Hypothalamus (tissue), 51 donors: ENCODE data around the gene MAP3K20.
A peak's percentile ranks its signal among the peaks of the same experiment; 100 is the strongest.
"Not testable (repeated sequence)": the region's sequence is repeated elsewhere in the genome, so short reads cannot be mapped to it uniquely, and the experiment has no call there.

Experiments used
- DNase-seq, 51 donors: peaks; one replicate each; lab custom pipeline; 2025; lab: John Stamatoyannopoulos, UW

The MAP3K20 gene

GRCh38 chr2:173118395-173118794 is 42.7 kb downstream of the MAP3K20 start:
- no peak for DNase-seq

GRCh38 chr2:173119069-173119807 is 43.6 kb downstream of the MAP3K20 start:
- DNase-seq, result no peak

GRCh38 chr2:173119944-173120343 is 44.3 kb downstream of the MAP3K20 start:
- no peak for DNase-seq

- no peak for DNase-seq
These were observed 47.3 kb downstream of the MAP3K20 start for GRCh38 chr2:173122936-173123335.

- no peak for DNase-seq
These were observed 48.8 kb downstream of the MAP3K20 start for GRCh38 chr2:173124441-173124840.

DNA sequence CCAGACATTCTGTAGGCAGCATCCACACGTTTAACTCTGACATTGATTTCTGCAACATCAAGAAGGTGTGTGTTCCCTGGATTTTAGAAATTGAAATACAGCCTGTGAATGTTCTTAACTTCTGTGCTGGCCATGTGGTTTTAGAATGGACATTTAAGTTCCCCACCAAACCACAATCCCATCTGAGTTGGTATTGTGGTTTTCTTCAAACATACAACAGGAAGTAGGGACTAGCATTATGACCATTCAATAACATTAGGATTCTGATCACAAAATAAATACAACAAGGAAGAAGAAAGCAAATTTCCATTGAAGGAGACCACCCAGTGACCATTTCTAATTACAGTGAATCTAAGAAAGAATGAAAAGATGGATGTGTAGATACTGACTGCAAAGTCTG is 51.2 kb downstream of the MAP3K20 start:
- DNase-seq, result no peak

- not testable (repeated sequence) for DNase-seq
These were observed 52.5 kb downstream of the MAP3K20 start for GRCh38 chr2:173128132-173128531.

DNA sequence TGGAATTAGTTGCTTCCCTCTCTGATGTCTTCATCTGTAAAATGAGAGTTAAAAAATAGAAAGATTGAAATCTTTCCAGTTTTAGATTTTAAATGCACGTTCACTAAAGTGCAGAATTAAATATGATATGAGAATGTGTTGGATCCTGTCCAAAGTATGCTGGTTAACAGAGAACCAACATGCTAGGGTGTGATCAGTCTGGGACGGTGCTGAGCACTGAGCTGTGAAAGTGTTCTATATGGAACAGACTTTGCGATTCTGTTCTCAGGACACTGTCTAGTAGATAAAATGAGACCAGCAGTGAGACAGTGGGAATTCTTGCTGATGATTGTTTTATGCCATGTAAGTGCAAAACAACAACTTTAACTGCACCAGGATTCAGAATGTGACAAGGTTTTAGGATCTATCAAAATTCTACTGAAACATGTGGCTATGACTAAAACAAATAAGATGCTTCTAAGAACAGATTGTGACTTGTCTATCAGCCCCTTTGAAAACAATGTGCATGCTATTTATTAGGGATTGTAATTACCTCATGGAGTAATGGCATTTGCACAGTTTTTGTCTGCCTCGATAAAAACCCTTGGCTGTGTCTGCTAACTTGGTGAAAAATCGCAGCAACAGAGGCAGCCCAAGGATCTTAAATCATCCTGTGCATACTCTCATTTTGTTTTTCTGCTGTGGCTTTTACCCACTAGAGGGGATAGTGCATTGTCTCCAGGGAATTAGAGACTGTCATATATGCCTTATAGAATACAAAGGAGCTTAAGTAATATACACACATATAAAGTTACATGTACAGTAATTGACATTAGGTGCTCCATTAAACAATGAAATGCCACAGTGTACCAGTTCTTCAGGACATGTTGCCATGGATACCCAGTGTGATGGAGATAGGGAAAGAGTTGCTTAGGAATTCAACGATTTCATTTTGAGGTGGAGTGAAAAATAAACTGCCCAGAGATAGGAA is 55.1 kb downstream of the MAP3K20 start:
- DNase-seq, result peak in 1 of 51 donors; percentile 55

DNA sequence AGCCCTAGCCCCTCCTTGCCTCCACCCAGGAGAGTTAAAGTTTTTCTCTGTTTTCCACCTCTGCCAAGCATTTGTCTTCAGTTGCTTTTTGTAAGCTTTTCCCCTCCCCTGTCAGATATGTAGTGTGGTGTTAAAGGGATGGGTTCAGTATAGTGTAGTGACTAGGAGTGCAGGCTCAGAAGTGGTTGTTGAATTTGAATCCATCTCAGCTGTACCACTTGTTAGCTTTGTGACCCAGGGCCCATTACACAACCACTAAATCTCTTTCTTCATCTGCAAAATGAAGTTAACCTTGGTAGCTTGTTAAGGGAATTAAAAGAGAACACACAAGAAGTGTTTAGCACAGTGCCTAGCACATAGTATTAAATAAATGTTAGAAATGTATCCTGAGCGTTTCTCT is 56.9 kb downstream of the MAP3K20 start:
- no peak for DNase-seq

DNA sequence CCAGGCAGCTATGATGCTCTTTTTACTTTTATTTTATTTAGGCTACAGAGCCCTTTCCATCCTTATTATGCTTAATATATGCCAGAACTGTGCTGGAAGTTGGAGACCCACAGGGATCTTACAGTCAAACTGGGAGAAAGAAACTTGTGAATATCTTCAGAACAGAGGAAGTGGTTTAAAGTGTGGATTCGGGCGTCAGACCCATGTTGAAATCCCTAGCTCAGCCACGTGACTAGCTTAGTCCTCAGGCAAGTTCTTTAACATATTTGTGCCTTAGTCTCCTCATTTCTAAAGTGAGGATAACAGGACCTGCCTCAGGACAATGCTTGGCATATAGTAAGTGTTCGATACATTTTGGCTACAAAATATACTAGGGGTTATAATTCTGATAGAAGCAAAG is 59.1 kb downstream of the MAP3K20 start:
- DNase-seq, result no peak

DNA sequence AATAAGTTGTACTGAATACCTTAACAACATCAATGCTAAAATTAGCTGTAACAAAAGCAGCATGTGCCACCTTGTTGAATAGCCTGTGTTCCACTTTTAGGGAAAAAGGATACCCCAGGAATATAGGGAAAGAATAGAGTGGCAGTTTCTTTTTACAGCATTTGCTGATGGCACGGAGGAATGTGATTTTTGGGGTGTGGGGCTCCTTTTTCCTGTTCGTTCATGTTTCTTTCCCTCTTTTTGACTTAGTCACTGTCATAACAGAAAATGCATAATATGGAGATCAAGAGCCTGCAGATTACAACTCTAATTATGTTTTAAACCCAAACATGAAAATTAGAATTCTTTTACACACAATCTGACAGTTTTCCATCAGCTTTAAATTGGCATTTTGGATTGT is 60.4 kb downstream of the MAP3K20 start:
- no peak for DNase-seq

DNA sequence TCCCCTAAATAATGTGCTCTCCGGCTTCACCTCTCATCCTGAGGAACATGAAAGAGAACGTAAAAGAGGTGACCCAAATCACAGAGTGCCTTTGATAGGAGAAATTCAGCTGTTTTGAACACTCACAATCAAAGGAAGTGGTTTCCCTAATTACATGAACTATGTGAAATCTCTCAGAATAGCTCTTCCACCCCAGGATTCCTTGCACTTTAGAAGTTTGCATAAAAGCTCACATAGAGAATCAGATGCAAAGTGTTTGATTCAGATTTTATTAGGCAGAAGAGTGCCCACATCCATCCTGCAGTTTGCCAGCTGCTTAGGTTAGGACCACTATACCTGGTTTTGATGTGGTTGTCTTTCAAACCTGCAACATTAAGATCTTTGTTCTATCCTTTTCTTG is 61.0 kb downstream of the MAP3K20 start:
- DNase-seq, result no peak

- DNase-seq, result no peak
These were observed 62.0 kb downstream of the MAP3K20 start for GRCh38 chr2:173137610-173138009.

GRCh38 chr2:173138962-173139361 is 63.3 kb downstream of the MAP3K20 start:
- DNase-seq, result no peak

DNA sequence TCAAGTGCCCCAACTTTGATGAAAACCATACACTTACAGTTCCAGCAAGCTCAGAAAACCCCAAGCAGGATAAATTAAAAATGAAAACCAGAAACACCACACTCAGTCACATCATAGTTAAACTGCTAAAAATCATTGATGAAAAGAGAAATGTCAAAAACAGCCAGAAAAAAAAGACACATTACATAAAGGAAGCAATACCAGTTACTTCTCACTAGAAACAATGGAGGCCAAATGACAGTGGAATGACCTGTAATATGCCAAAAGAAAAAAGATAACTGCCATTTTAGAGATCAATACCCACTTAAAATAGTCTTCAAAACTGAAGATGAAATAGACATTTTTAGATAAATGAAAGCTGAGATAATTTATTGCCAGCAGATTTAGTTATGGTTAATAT is 66.0 kb downstream of the MAP3K20 start:
- no peak for DNase-seq

DNA sequence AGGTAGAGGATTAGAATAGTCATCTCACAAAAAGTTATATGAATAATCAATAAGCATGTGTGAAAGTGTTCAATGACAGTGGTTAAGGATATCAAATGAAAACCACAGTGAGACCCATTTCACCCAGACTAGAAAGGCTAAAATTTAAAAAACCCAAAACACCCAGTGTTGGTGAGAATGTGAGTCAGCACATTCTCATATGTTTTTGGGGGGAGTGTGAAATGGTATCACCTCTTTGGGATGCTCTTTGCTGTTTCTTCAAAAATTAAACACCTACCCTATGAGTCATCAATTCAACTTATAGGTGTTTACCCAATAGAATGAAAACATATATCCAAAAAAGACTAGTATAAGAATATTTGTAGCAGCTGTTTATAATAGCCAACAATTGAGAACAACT is 69.8 kb downstream of the MAP3K20 start:
- no peak for DNase-seq

DNA sequence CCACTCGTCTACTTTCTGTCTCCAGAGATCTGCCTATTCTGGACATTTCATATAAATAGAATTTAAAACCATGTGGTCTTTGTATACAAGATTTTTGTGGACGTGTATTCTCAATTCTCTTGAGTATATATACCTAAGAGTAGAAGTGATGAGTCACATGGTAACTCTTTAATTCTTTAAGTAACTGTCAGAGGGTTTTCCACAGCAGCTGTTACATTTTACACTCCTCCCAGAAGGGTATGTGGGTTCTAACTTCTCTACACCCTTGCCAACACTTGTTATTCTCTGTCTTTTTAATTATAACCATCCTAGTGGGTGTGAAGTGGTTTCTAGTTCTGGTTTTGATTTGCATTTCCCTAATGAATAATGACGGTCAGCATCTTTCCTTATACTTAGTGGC is 70.9 kb downstream of the MAP3K20 start:
- no peak for DNase-seq

DNA sequence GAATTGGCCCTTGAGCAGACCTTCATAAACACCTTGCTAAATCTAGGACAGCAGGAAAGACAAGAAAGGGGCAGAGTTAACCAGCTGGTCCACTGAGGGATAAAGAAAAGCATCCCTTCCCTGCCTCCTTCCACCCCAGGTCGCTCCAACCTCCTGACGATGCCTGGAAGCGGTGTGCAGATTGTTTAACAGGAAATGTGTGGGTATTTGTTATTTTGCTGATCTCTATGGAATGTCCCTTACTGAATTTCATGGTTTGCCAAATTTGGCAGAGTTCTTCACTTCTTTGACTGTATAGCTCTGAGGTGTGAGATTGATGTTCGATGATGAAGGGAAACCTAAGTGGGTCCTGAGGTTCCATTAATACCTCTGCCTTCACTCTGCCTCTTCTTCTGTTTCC is 72.9 kb downstream of the MAP3K20 start:
- DNase-seq, result no peak

DNA sequence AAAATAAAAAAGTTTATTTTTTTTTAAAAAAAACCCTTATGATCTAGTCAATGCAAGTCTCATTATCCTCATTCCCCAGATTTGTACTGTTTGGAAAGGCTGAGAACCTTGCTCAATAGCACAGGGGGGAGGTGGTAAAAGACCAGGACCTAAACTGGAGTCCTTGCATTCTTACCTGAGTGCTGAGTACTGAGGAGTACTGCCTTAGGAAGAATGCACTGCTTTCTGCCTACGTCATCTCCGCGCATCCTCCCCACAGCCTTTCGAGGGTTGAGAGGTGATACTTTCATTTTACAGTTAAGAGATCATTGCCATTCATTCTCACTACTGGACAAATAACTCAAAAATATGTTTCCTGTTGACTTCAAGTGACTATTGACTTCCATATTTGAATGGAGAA is 73.8 kb downstream of the MAP3K20 start:
- DNase-seq, result no peak

DNA sequence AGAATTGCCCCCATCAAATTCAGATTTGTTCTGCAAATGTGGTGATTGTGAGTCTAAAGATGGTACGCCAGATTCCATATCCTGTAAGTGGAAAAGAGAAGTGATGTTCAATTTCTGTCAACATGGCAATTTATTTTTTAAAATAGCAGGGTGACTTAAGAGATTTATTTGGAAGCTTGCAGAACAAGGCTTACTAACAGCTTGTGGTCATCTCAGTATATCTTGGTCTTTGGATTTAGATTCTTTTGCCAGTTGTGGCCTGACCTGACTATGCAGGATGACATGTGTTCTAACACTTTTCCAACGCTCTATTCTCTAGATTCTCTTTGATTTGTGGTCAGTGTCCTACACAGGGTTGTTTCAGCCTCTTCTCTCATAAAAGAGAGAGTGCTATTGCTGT is 74.4 kb downstream of the MAP3K20 start:
- DNase-seq, result no peak

- no peak for DNase-seq
These were observed 75.3 kb downstream of the MAP3K20 start for GRCh38 chr2:173150963-173151362.
